GM20000 (cell line): ENCODE measurements around the gene SIRT7.

Experiments used
- DNase-seq: peaks from one replicate; pipeline ENCODE4 v3.0.0; 2012; ENCODE audit warnings: low spot score
- TF ChIP-seq, protein P1 (sequence below): IDR thresholded peaks from 2 replicates; pipeline ENCODE4 v1.5.1; 2012; ENCODE audit warnings: mild to moderate bottlenecking, control low read depth; ENCODE audit errors: extremely low read depth, missing control alignments

Gene SIRT7

GRCh38 chr17:81928544-81929252, 10.7 kb upstream of the SIRT7 start:
- TF ChIP-seq, protein P1, sequence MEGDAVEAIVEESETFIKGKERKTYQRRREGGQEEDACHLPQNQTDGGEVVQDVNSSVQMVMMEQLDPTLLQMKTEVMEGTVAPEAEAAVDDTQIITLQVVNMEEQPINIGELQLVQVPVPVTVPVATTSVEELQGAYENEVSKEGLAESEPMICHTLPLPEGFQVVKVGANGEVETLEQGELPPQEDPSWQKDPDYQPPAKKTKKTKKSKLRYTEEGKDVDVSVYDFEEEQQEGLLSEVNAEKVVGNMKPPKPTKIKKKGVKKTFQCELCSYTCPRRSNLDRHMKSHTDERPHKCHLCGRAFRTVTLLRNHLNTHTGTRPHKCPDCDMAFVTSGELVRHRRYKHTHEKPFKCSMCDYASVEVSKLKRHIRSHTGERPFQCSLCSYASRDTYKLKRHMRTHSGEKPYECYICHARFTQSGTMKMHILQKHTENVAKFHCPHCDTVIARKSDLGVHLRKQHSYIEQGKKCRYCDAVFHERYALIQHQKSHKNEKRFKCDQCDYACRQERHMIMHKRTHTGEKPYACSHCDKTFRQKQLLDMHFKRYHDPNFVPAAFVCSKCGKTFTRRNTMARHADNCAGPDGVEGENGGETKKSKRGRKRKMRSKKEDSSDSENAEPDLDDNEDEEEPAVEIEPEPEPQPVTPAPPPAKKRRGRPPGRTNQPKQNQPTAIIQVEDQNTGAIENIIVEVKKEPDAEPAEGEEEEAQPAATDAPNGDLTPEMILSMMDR, result no peak
- DNase-seq, result peak; percentile 55

GRCh38 chr17:81927653-81928543, 9.9 kb upstream of the SIRT7 start, which contains the start of gene MAFG:
TSS of gene MAFG (minus strand) at chr17:81927735. CDS start at chr17:81923185, 4,550 bp downstream.
- TF ChIP-seq, protein P1, result peak; percentile 72
- peak; percentile 100 for DNase-seq

- TF ChIP-seq, protein P1, result no peak
- DNase-seq, result peak; percentile 64
These were observed 9.2 kb upstream of the SIRT7 start for GRCh38 chr17:81927152-81927652.

GRCh38 chr17:81926451-81927151, 8.6 kb upstream of the SIRT7 start:
- peak; percentile 88 for DNase-seq
- TF ChIP-seq, protein P1, result no peak

- DNase-seq, result no peak
- TF ChIP-seq, protein P1, result no peak
These were observed 8.0 kb upstream of the SIRT7 start for GRCh38 chr17:81925860-81926450.

DNA sequence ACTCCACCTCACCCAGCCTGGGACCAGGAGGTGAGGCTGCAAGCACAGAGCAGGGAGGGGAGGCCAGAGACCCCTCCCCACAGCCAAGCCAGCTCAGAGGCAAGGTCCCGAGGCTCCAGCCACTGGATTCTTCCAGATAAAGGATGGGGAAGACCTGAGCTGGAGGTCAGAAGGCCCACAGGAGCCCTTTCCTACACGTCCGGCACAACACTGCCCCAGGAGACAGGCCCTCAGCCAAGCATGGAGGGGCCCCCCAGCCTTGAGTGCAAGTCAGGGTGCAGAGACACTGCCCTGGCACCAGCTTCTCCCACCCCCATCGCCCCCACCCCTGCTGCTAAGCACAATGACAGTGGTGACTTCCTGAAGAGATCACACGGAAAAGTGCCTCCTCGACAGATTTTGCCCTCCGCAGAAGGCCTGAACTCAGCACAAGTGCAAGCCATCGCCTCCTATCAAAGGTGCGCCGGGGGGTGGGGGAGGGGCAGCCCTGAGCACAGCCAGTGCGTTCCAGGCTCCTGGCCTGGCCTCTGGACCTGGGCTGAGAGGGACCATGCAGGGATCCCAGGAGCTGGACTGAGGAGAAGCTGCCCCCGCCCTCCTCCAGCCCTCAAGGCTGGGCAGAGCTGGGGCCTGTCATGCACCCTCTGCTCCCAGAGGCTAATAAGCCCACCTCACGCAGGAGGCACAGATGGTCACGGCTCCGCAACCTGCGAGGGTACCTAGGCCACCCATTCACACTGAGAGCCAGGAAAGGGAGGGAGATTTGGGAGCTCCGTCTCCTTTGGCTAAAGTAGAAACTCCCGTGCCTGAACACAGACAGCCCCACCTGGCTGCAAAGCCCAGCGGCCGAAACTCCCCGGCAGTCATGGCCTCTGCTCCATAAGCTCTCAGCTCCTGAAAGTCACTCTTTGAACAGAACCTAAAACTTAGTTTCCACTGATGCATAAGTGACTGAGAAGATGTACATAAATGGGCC, 6.9 kb upstream of the SIRT7 start:
- no peak for DNase-seq
- TF ChIP-seq, protein P1, result no peak
